BLaER1 treated with 17β-estradiol and CSF1 and Interleukin-3, amounts not matched to agents 10 nM and 100 nM (cell line): ENCODE results near the gene PYGO2.

Source experiments
- H3K27ac ChIP-seq, 11 experiments: shearing (Covaris generic); formaldehyde crosslinking; 2 replicates each; pipeline ENCODE4 v1.8.1; 2022
- H3K27me3 ChIP-seq, 11 experiments: shearing (Covaris generic); formaldehyde crosslinking; 2 replicates each; pipeline ENCODE4 v1.8.1; 2022
- H3K36me3 ChIP-seq, 11 experiments: shearing (Covaris generic); formaldehyde crosslinking; 2 replicates each; pipeline ENCODE4 v1.8.1; 2022
- H3K4me1 ChIP-seq, 10 experiments: shearing (Covaris generic); formaldehyde crosslinking; 2 replicates each; pipeline ENCODE4 v1.8.1; 2022
- H3K4me2 ChIP-seq, 11 experiments: shearing (Covaris generic); formaldehyde crosslinking; 2 replicates each; pipeline ENCODE4 v1.8.1; 2022
- H3K4me3 ChIP-seq, 10 experiments: shearing (Covaris generic); formaldehyde crosslinking; 2 replicates each; pipeline ENCODE4 v1.8.1; 2022
- H3K9ac ChIP-seq, 11 experiments: shearing (Covaris generic); formaldehyde crosslinking; 2 replicates each; pipeline ENCODE4 v1.8.1; 2022
- H3K9me3 ChIP-seq, 11 experiments: shearing (Covaris generic); formaldehyde crosslinking; replicated peaks in 1 of 11; 2 replicates each; pipeline ENCODE4 v1.8.1; 2022
- H4K20me1 ChIP-seq, 11 experiments: shearing (Covaris generic); formaldehyde crosslinking; 2 replicates each; pipeline ENCODE4 v1.8.1; 2022
- Cebpa-rat ChIP-seq, 11 experiments: shearing (Covaris generic); IDR thresholded peaks; 2 replicates each; pipeline ENCODE4 v1.8.1; 2022

Gene PYGO2

GRCh38 chr1:155001675-155002463, 40.3 kb upstream of the PYGO2 start:
- Histone ChIP-seq H3K4me2 (peak overlapping the region; percentile 91 to 100 (median 99)), H3K4me3 (peak overlapping the region; percentile 63 to 96 (median 72)), H3K36me3 (no peaks in the 10 kb centered on the region), H3K9me3 (no peaks in the 10 kb centered on the region), H4K20me1 (peaks cover 0 to 8% (median 0%) of the 10 kb centered on the region in 11 experiments; a peak in 2 of 22 replicates), H3K27me3 (no peaks in the 10 kb centered on the region), H3K9ac (peak overlapping the region; percentile 74 to 87 (median 83)), H3K27ac (peak overlapping the region; percentile 68 to 90 (median 85); a peak in 20 of 22 replicates), H3K4me1 (peaks cover 54 to 72% (median 68%) of the 10 kb centered on the region in 10 experiments)
- no peak for TF ChIP-seq Cebpa-rat (IDR thresholded peaks at IDR 0.05)

DNA sequence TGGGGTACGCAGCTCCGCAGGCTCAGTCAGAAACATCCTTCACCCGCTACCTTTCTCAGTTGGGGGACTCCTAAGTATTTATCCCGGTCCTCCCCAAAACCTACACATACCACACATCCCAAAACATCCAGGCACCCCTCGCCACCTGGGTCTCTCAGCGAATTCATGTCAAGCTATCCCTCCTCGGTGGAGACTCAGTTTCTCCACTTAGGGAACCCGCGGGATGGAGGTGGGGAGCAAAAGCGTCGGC, 39.8 kb upstream of the PYGO2 start:
- Histone ChIP-seq H3K4me1 (peaks cover 54 to 72% (median 68%) of the 10 kb centered on the region in 10 experiments), H3K9ac (peak overlapping the region; percentile 74 to 87 (median 83)), H3K4me3 (peak overlapping the region; percentile 63 to 96 (median 72)), H4K20me1 (peaks cover 0 to 8% (median 0%) of the 10 kb centered on the region in 11 experiments; a peak in 2 of 22 replicates), H3K36me3 (no peaks in the 10 kb centered on the region), H3K9me3 (no peaks in the 10 kb centered on the region), H3K27ac (peak overlapping the region; percentile 68 to 90 (median 85)), H3K27me3 (no peaks in the 10 kb centered on the region), H3K4me2 (peak overlapping the region; percentile 91 to 100 (median 99))
- no peak for TF ChIP-seq Cebpa-rat (IDR thresholded peaks at IDR 0.05)

DNA sequence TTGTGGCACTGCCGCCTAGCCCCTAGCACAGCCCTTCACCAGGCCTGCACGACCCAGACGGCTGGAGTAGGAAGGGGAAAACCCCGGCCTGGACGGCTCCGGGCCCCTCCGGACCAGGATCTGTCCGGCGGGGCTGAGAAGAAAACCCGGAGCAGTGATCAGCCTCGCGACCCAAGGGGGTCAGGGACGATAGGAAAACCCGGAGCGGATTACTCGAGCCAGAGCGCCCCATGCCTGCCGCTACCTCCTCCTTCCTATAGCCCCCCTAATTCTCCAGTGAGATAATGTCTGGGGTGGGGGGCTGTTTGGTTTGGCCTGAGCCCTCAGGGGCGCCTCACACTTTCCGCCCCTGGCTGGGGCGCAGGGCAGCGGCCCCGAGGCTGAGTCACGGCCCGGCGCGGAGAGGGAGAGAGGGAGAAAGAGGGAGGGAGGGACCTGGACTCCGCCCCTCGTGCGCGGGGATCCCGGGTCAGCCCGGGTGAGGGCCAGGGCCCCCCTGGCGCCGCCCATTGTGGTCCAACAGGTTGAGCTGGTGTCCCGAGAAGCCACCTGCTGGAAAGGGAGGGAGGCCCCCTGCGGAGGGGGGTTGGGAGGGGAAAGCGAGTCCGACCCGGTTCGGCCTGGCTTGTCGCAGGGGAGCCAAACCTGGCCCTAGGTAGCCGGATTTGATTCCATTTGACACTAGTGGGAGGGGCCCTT, 39.3 kb upstream of the PYGO2 start:
- Histone ChIP-seq H3K4me1 (peaks cover 54 to 71% (median 68%) of the 10 kb centered on the region in 10 experiments), H3K9me3 (no peaks in the 10 kb centered on the region), H3K4me3 (peak overlapping the region; percentile 63 to 96 (median 72)), H3K36me3 (no peaks in the 10 kb centered on the region), H3K9ac (peak overlapping the region; percentile 74 to 87 (median 83)), H4K20me1 (peaks cover 0 to 8% (median 0%) of the 10 kb centered on the region in 11 experiments; a peak in 2 of 22 replicates), H3K27ac (peak overlapping the region; percentile 68 to 90 (median 85)), H3K4me2 (peak overlapping the region; percentile 91 to 100 (median 99)), H3K27me3 (no peaks in the 10 kb centered on the region)
- no peak for TF ChIP-seq Cebpa-rat (IDR thresholded peaks at IDR 0.05)

- Histone ChIP-seq H3K36me3 (no peaks in the 10 kb centered on the region), H4K20me1 (peaks cover 0 to 8% (median 0%) of the 10 kb centered on the region in 11 experiments; a peak in 2 of 22 replicates), H3K4me1 (peaks cover 54 to 71% (median 64%) of the 10 kb centered on the region in 10 experiments), H3K4me2 (peak overlapping the region; percentile 91 to 100 (median 99)), H3K27me3 (no peaks in the 10 kb centered on the region), H3K9me3 (no peaks in the 10 kb centered on the region), H3K9ac (peak overlapping the region; percentile 74 to 87 (median 83)), H3K27ac (peak overlapping the region; percentile 68 to 90 (median 85); a peak in 21 of 22 replicates), H3K4me3 (peak overlapping the region; percentile 63 to 96 (median 72))
- no peak for TF ChIP-seq Cebpa-rat (IDR thresholded peaks at IDR 0.05)
Observed at GRCh38 chr1:155000411-155000725, 38.8 kb upstream of the PYGO2 start.

- Histone ChIP-seq H3K27ac (peak overlapping the region; percentile 45 to 90 (median 64); a peak in 20 of 22 replicates), H3K27me3 (no peaks in the 10 kb centered on the region), H3K9ac (peak overlapping the region; percentile 50 to 84 (median 73)), H3K9me3 (no peaks in the 10 kb centered on the region), H3K4me2 (peak overlapping the region; percentile 91 to 100 (median 99)), H4K20me1 (peaks cover 0 to 8% (median 0%) of the 10 kb centered on the region in 11 experiments; a peak in 2 of 22 replicates), H3K4me3 (peak overlapping the region; percentile 63 to 96 (median 72)), H3K36me3 (no peaks in the 10 kb centered on the region), H3K4me1 (peaks cover 54 to 71% (median 63%) of the 10 kb centered on the region in 10 experiments)
- TF ChIP-seq Cebpa-rat (IDR thresholded peaks at IDR 0.05), result no peak
Observed at GRCh38 chr1:154999571-155000410, 38.2 kb upstream of the PYGO2 start.

- no peak for TF ChIP-seq Cebpa-rat (IDR thresholded peaks at IDR 0.05)
- H3K27ac ChIP-seq, result peak overlapping the region in 3 of 11 experiments; percentile 27 to 43 (median 30); a peak in 4 of 22 replicates
- H3K9ac ChIP-seq, result peak overlapping the region in 9 of 11 experiments; percentile 13 to 84 (median 58); a peak in 13 of 22 replicates
- H3K4me3 ChIP-seq, result peak overlapping the region; percentile 44 to 96 (median 72); a peak in 18 of 20 replicates
- peak overlapping the region; percentile 91 to 100 (median 99) for H3K4me2 ChIP-seq
- H4K20me1 ChIP-seq, result peaks cover 0 to 8% (median 0%) of the 10 kb centered on the region in 11 experiments; a peak in 2 of 22 replicates
- no peaks in the 10 kb centered on the region for H3K9me3 ChIP-seq
- H3K27me3 ChIP-seq, result no peaks in the 10 kb centered on the region
- no peaks in the 10 kb centered on the region for H3K36me3 ChIP-seq
- peaks cover 54 to 71% (median 63%) of the 10 kb centered on the region in 10 experiments for H3K4me1 ChIP-seq
Observed at GRCh38 chr1:154998818-154999570, 37.4 kb upstream of the PYGO2 start.

DNA sequence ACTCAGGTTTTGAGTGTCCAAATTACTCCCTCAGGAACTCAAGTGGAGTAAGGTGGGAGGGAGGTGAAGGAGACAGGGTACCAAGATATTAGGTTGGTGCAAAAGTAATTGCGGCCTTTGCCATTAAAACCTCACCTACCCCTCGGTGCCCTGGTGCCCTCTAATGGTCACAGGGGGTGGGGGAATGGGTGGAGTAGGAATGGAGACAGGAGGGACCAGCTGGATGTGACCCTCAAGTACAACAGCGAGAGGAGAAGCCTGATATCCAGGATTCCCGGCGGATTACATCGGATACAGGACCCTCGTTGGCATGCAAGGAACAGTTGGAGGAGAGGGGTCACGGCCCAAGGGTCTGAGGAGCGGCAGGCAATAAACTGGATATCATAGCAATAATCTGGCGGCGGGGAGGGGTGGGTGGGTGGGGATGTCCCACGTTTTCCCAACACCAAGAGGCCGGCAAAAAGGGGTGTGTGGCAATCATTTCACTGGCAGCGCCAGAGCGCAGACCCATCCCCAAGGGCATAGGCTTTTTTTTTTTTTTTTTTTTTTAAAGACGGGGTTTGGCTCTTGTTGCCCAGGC, 36.7 kb upstream of the PYGO2 start:
- H3K27me3 ChIP-seq, result no peaks in the 10 kb centered on the region
- H3K36me3 ChIP-seq, result no peaks in the 10 kb centered on the region
- TF ChIP-seq Cebpa-rat (IDR thresholded peaks at IDR 0.05), result no peak
- H3K4me2 ChIP-seq, result peak overlapping the region; percentile 91 to 100 (median 99)
- peaks cover 0 to 8% (median 0%) of the 10 kb centered on the region in 11 experiments; a peak in 2 of 22 replicates for H4K20me1 ChIP-seq
- peak overlapping the region in 2 of 10 experiments; percentile 67 to 81; a peak in 4 of 20 replicates for H3K4me3 ChIP-seq
- no peaks in the 10 kb centered on the region for H3K9me3 ChIP-seq
- H3K27ac ChIP-seq, result peak overlapping the region in 1 of 11 experiments; percentile 30; a peak in 2 of 22 replicates
- peaks cover 60 to 76% (median 70%) of the 10 kb centered on the region in 10 experiments for H3K4me1 ChIP-seq
- H3K9ac ChIP-seq, result peak overlapping the region in 2 of 11 experiments; percentile 34 to 58; a peak in 5 of 22 replicates
